SK-N-SH treated with all-trans-retinoic acid at 6 μM for 48 hours (cell line): Measurements from ENCODE around the gene CSRNP2.
A peak's percentile ranks its signal among the peaks of the same experiment; 100 is the strongest.

Source experiments
- ATAC-seq: fragments of 200-7000 bp; cut with Tn5 transposase; 3 replicates; pipeline ENCODE4 v1.9.1; 2020; ENCODE audit warnings: mild to moderate bottlenecking, moderate library complexity
- ARNTL ChIP-seq: fragments of 450-650 bp; formaldehyde crosslinking; IDR thresholded peaks from 2 replicates; pipeline ENCODE4 v1.5.0; 2020; ENCODE audit warnings: low read depth, mild to moderate bottlenecking, moderate library complexity, borderline replicate concordance
- BACH2 ChIP-seq: fragments of 250-450 bp; sonication (Bioruptor Pico); IDR thresholded peaks from 2 replicates; pipeline ENCODE4 v1.9.0; 2021; ENCODE audit warnings: mild to moderate bottlenecking, borderline replicate concordance
- CSDC2 ChIP-seq: fragments of 250-450 bp; sonication (Bioruptor Pico); IDR thresholded peaks from 2 replicates; pipeline ENCODE4 v1.5.0; 2020; ENCODE audit warnings: mild to moderate bottlenecking, moderate library complexity
- ESRRG ChIP-seq: fragments of 250-450 bp; sonication (Bioruptor Pico); IDR thresholded peaks from 2 replicates; pipeline ENCODE4 v1.6.1; 2021; ENCODE audit warnings: mild to moderate bottlenecking
- GLIS3 ChIP-seq: fragments of 250-450 bp; sonication (Bioruptor Pico); IDR thresholded peaks from 2 replicates; pipeline ENCODE4 v1.5.0; 2020; ENCODE audit warnings: mild to moderate bottlenecking, moderate library complexity
- ISL1 ChIP-seq: fragments of 250-450 bp; sonication (Bioruptor Pico); IDR thresholded peaks from 2 replicates; pipeline ENCODE4 v2.1.2; 2022; ENCODE audit warnings: mild to moderate bottlenecking, moderate library complexity
- OSR1 ChIP-seq: fragments of 250-450 bp; sonication (Bioruptor Pico); IDR thresholded peaks from 2 replicates; pipeline ENCODE4 v1.8.0; 2022; ENCODE audit warnings: moderate library complexity, mild to moderate bottlenecking, inconsistent platforms
- PPARA ChIP-seq: fragments of 250-450 bp; sonication (Bioruptor Pico); IDR thresholded peaks from 2 replicates; pipeline ENCODE4 v1.5.0; 2020; ENCODE audit warnings: mild to moderate bottlenecking, borderline replicate concordance
- RARB ChIP-seq: fragments of 250-450 bp; sonication (Bioruptor Pico); IDR thresholded peaks from 2 replicates; pipeline ENCODE4 v1.8.0; 2021; ENCODE audit warnings: mild to moderate bottlenecking, moderate library complexity
- SNAI2 ChIP-seq: fragments of 250-450 bp; sonication (Bioruptor Pico); IDR thresholded peaks from 2 replicates; pipeline ENCODE4 v1.5.0; 2020; ENCODE audit warnings: mild to moderate bottlenecking, moderate library complexity
- TCF4 ChIP-seq: fragments of 250-450 bp; sonication (Bioruptor Pico); IDR thresholded peaks from 2 replicates; pipeline ENCODE4 v1.8.0; 2021; ENCODE audit warnings: mild to moderate bottlenecking, moderate library complexity, borderline replicate concordance
- TOX ChIP-seq: fragments of 250-450 bp; sonication (Bioruptor Pico); IDR thresholded peaks from 2 replicates; pipeline ENCODE4 v1.8.0; 2021; ENCODE audit warnings: mild to moderate bottlenecking, moderate library complexity, borderline replicate concordance
- ZC3H10 ChIP-seq: fragments of 250-450 bp; sonication (Bioruptor Pico); IDR thresholded peaks from 2 replicates; pipeline ENCODE4 v1.5.1; 2021; ENCODE audit warnings: mild to moderate bottlenecking, moderate library complexity
- ZFP3 ChIP-seq: fragments of 250-450 bp; sonication (Bioruptor Pico); IDR thresholded peaks from 2 replicates; pipeline ENCODE4 v1.5.0; 2020; ENCODE audit warnings: mild to moderate bottlenecking, moderate library complexity
- ZFP30 ChIP-seq: fragments of 450-650 bp; formaldehyde crosslinking; IDR thresholded peaks from 2 replicates; pipeline ENCODE4 v1.5.0; 2022; ENCODE audit warnings: mild to moderate bottlenecking, moderate library complexity
- ZNF565 ChIP-seq: fragments of 450-650 bp; formaldehyde crosslinking; conservative IDR thresholded peaks from 2 replicates; pipeline ENCODE4 v1.5.0; 2020; ENCODE audit warnings: low read depth, mild to moderate bottlenecking, moderate library complexity
- ZNF70 ChIP-seq: fragments of 450-650 bp; formaldehyde crosslinking; IDR thresholded peaks from 2 replicates; pipeline ENCODE4 v1.5.0; 2020; ENCODE audit warnings: mild to moderate bottlenecking, moderate library complexity
- ZNF8 ChIP-seq: fragments of 450-650 bp; formaldehyde crosslinking; IDR thresholded peaks from 2 replicates; pipeline ENCODE4 v1.5.0; 2020; ENCODE audit warnings: mild to moderate bottlenecking, moderate library complexity
- TF ChIP-seq, protein P1 (sequence below): fragments of 250-450 bp; sonication (Bioruptor Pico); IDR thresholded peaks from 2 replicates; pipeline ENCODE4 v1.8.0; 2020; ENCODE audit warnings: mild to moderate bottlenecking, moderate library complexity, borderline replicate concordance
- TF ChIP-seq, protein P2 (sequence below): fragments of 250-450 bp; sonication (Bioruptor Pico); IDR thresholded peaks from 2 replicates; pipeline ENCODE4 v1.5.0; 2020; ENCODE audit warnings: mild to moderate bottlenecking, moderate library complexity
- TF ChIP-seq, protein P3 (sequence below): fragments of 250-450 bp; sonication (Bioruptor Pico); IDR thresholded peaks from 2 replicates; pipeline ENCODE4 v1.5.1; 2020; ENCODE audit warnings: low read depth, mild to moderate bottlenecking, moderate library complexity
- TF ChIP-seq, protein P4 (sequence below): fragments of 250-450 bp; sonication (Bioruptor Pico); IDR thresholded peaks from 2 replicates; pipeline ENCODE4 v1.5.1; 2021; ENCODE audit warnings: mild to moderate bottlenecking, moderate library complexity
- TF ChIP-seq, protein P5 (sequence below): fragments of 250-450 bp; sonication (Bioruptor Pico); IDR thresholded peaks from 2 replicates; pipeline ENCODE4 v1.8.0; 2021; ENCODE audit warnings: low read depth, mild to moderate bottlenecking, moderate library complexity, borderline replicate concordance

Gene CSRNP2

DNA sequence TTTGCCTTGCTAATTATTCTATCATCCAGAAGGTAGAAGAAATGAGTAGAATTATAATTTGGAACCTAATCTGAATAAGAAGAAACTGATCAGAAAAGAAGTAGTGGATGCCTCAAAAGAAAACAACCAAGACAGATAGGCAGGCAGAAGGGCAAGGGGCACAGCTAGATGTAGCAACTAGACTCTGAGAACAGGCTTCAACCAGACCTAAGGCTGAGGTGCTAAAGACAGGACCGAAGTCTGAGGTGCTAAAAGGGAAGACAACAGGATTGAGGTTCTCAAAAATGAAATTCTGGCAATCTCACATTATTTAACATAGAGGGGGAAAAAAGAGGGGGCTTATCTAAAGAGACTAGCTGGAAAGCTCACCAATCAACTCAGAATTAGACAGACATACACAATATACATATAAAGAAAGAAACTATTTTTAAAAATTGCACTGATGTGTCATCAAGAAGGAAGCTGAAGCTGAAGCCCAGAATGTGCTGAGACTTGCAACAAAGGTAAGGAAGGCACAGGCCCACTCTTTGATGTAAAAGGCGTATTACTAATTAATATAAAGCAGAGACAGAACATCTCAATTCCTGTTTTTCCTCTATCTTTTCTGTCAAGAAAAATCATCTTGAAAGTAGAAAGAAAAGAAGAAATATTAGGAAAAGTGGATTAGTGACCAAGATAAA is 43.8 kb upstream of the CSRNP2 start:
- TF ChIP-seq, protein P1, sequence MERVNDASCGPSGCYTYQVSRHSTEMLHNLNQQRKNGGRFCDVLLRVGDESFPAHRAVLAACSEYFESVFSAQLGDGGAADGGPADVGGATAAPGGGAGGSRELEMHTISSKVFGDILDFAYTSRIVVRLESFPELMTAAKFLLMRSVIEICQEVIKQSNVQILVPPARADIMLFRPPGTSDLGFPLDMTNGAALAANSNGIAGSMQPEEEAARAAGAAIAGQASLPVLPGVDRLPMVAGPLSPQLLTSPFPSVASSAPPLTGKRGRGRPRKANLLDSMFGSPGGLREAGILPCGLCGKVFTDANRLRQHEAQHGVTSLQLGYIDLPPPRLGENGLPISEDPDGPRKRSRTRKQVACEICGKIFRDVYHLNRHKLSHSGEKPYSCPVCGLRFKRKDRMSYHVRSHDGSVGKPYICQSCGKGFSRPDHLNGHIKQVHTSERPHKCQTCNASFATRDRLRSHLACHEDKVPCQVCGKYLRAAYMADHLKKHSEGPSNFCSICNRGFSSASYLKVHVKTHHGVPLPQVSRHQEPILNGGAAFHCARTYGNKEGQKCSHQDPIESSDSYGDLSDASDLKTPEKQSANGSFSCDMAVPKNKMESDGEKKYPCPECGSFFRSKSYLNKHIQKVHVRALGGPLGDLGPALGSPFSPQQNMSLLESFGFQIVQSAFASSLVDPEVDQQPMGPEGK (CRISPR knock-in tag), result no peak
- TF ChIP-seq SNAI2 (CRISPR knock-in tag) (no peak), ZFP30 (no peak), ZNF8 (CRISPR knock-in tag) (no peak), TCF4 (CRISPR knock-in tag) (no peak), CSDC2 (CRISPR knock-in tag) (no peak), RARB (CRISPR knock-in tag) (no peak), BACH2 (CRISPR knock-in tag) (no peak), TOX (CRISPR knock-in tag) (no peak), GLIS3 (CRISPR knock-in tag) (no peak), ZNF565 (CRISPR knock-in tag) (no peak), ISL1 (CRISPR knock-in tag) (no peak), PPARA (CRISPR knock-in tag) (no peak), ZNF70 (no peak), ZC3H10 (CRISPR knock-in tag) (no peak), OSR1 (no peak)
- TF ChIP-seq, protein P2, sequence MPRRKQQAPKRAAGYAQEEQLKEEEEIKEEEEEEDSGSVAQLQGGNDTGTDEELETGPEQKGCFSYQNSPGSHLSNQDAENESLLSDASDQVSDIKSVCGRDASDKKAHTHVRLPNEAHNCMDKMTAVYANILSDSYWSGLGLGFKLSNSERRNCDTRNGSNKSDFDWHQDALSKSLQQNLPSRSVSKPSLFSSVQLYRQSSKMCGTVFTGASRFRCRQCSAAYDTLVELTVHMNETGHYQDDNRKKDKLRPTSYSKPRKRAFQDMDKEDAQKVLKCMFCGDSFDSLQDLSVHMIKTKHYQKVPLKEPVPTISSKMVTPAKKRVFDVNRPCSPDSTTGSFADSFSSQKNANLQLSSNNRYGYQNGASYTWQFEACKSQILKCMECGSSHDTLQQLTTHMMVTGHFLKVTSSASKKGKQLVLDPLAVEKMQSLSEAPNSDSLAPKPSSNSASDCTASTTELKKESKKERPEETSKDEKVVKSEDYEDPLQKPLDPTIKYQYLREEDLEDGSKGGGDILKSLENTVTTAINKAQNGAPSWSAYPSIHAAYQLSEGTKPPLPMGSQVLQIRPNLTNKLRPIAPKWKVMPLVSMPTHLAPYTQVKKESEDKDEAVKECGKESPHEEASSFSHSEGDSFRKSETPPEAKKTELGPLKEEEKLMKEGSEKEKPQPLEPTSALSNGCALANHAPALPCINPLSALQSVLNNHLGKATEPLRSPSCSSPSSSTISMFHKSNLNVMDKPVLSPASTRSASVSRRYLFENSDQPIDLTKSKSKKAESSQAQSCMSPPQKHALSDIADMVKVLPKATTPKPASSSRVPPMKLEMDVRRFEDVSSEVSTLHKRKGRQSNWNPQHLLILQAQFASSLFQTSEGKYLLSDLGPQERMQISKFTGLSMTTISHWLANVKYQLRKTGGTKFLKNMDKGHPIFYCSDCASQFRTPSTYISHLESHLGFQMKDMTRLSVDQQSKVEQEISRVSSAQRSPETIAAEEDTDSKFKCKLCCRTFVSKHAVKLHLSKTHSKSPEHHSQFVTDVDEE, result no peak
- TF ChIP-seq, protein P3, sequence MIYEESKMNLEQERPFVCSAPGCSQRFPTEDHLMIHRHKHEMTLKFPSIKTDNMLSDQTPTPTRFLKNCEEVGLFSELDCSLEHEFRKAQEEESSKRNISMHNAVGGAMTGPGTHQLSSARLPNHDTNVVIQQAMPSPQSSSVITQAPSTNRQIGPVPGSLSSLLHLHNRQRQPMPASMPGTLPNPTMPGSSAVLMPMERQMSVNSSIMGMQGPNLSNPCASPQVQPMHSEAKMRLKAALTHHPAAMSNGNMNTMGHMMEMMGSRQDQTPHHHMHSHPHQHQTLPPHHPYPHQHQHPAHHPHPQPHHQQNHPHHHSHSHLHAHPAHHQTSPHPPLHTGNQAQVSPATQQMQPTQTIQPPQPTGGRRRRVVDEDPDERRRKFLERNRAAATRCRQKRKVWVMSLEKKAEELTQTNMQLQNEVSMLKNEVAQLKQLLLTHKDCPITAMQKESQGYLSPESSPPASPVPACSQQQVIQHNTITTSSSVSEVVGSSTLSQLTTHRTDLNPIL (CRISPR knock-in tag), result no peak
- TF ChIP-seq, protein P4, sequence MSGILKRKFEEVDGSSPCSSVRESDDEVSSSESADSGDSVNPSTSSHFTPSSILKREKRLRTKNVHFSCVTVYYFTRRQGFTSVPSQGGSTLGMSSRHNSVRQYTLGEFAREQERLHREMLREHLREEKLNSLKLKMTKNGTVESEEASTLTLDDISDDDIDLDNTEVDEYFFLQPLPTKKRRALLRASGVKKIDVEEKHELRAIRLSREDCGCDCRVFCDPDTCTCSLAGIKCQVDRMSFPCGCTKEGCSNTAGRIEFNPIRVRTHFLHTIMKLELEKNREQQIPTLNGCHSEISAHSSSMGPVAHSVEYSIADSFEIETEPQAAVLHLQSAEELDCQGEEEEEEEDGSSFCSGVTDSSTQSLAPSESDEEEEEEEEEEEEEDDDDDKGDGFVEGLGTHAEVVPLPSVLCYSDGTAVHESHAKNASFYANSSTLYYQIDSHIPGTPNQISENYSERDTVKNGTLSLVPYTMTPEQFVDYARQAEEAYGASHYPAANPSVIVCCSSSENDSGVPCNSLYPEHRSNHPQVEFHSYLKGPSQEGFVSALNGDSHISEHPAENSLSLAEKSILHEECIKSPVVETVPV (CRISPR knock-in tag), result no peak
- TF ChIP-seq, protein P5, sequence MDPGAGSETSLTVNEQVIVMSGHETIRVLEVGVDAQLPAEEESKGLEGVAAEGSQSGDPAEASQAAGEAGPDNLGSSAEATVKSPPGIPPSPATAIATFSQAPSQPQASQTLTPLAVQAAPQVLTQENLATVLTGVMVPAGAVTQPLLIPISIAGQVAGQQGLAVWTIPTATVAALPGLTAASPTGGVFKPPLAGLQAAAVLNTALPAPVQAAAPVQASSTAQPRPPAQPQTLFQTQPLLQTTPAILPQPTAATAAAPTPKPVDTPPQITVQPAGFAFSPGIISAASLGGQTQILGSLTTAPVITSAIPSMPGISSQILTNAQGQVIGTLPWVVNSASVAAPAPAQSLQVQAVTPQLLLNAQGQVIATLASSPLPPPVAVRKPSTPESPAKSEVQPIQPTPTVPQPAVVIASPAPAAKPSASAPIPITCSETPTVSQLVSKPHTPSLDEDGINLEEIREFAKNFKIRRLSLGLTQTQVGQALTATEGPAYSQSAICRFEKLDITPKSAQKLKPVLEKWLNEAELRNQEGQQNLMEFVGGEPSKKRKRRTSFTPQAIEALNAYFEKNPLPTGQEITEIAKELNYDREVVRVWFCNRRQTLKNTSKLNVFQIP (CRISPR knock-in tag), result no peak
- ATAC-seq, result peak; percentile 66; the same call in 2 of the 3 replicates

DNA sequence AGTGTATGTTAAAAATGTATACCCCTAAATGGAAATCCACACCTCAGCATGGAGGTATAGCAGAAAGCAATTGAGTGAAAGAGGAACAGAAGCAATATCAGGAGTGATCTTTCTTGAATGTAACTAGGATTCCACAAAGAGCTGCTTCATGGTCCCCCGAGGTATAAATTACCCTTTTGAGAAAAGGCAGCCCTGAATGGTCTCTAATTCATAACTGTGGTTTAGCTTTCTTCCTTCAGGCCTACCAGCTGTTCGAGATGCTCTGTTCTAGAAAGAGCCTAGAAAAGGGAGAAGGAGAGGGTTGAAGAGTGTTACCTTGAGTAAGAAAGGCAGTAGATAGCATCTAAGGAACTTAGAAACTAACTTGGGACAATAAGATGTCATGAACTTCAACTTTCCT is 42.9 kb upstream of the CSRNP2 start:
- no peak for ATAC-seq
- TF ChIP-seq ESRRG (CRISPR knock-in tag) (no peak), ZFP3 (CRISPR knock-in tag) (no peak), ZNF8 (CRISPR knock-in tag) (no peak), TCF4 (CRISPR knock-in tag) (no peak), RARB (CRISPR knock-in tag) (no peak), ARNTL (CRISPR knock-in tag) (no peak), BACH2 (CRISPR knock-in tag) (no peak), CSDC2 (CRISPR knock-in tag) (no peak)
- TF ChIP-seq, protein P2, result no peak
- TF ChIP-seq, protein P4 (CRISPR knock-in tag), result no peak
- TF ChIP-seq, protein P3 (CRISPR knock-in tag), result no peak
